GM12875 (cell line): ENCODE measurements around the gene PCNX3.

ENCODE experiments used
- H3K4me3 ChIP-seq: one replicate; pipeline ENCODE4 v1.5.1; 2011; ENCODE audit warnings: low read depth, low read length, control low read depth
- CTCF ChIP-seq: IDR thresholded peaks from 2 replicates; pipeline ENCODE4 v1.5.1; 2011; ENCODE audit warnings: low read depth, mild to moderate bottlenecking, control low read depth, inconsistent platforms, low read length, moderate library complexity, borderline replicate concordance; ENCODE audit not compliant: insufficient read depth

PCNX3 gene

GRCh38 chr11:65641297-65642013, 25.9 kb downstream of the PCNX3 start:
- no peak for TF ChIP-seq CTCF
- peak overlapping the region; percentile 61 for H3K4me3 ChIP-seq

- peak overlapping the region; percentile 61 for H3K4me3 ChIP-seq
- TF ChIP-seq CTCF = no peak
These were observed 26.6 kb downstream of the PCNX3 start for GRCh38 chr11:65642014-65642671.

- TF ChIP-seq CTCF = no peak
- no peak overlapping the region for H3K4me3 ChIP-seq
These were observed 28.4 kb downstream of the PCNX3 start for GRCh38 chr11:65643971-65644370.

- no peak for TF ChIP-seq CTCF
- no peak overlapping the region for H3K4me3 ChIP-seq
These were observed 29.3 kb downstream of the PCNX3 start for GRCh38 chr11:65644837-65645236.

- no peak overlapping the region for H3K4me3 ChIP-seq
These were observed 30.1 kb downstream of the PCNX3 start for GRCh38 chr11:65645710-65646109.

GRCh38 chr11:65646288-65646957, 30.8 kb downstream of the PCNX3 start:
- no peak for TF ChIP-seq CTCF

More at GRCh38 chr11:65645710-65646109, 30.1 kb downstream of the PCNX3 start:
- TF ChIP-seq CTCF = no peak

More at GRCh38 chr11:65646288-65646957, 30.8 kb downstream of the PCNX3 start:
- H3K4me3 ChIP-seq = no peak overlapping the region
